Uterus (tissue), 4 donors: Measurements from ENCODE around the gene WNK1. TPM values are rescaled to one million over a fixed set of nuclear protein-coding genes. Genes with fewer than 3 reads are reported as not detected.

ENCODE experiments used
- DNase-seq, 2 donors: peaks; one replicate each; pipeline ENCODE4 v3.0.0-alpha.2; 2019 to 2020
- H3K27ac ChIP-seq, 2 donors: fragments of 200-600 bp; sonication (generic); 1 replicate in 1 of 2; 2 replicates in 1 of 2; pipeline ENCODE4 v1.5.1; 2016 to 2018
- H3K27me3 ChIP-seq, 2 donors: fragments of 200-600 bp; sonication (generic); one replicate each; pipeline ENCODE4 v1.5.1; 2018 to 2019; ENCODE audit warnings: control low read depth in 1 of 2
- H3K36me3 ChIP-seq, 2 donors: fragments of 200-600 bp; sonication (generic); one replicate each; pipeline ENCODE4 v1.5.1; 2019; ENCODE audit warnings: control low read depth in 1 of 2
- H3K4me1 ChIP-seq, 2 donors: fragments of 200-600 bp; sonication (generic); one replicate each; pipeline ENCODE4 v1.5.1; 2018 to 2019; ENCODE audit warnings: control low read depth in 1 of 2
- H3K4me3 ChIP-seq, 2 donors: fragments of 200-600 bp; sonication (generic); 1 replicate in 1 of 2; 2 replicates in 1 of 2; pipeline ENCODE4 v1.5.1; 2018 to 2019; ENCODE audit warnings: mild to moderate bottlenecking in 1 of 2
- H3K9me3 ChIP-seq, 2 donors: fragments of 200-600 bp; sonication (generic); one replicate each; pipeline ENCODE4 v1.5.1; 2019; ENCODE audit warnings: control low read depth in 1 of 2
- CTCF ChIP-seq, 4 experiments: fragments of 200-600 bp in 2 of 4; fragments of 450-650 bp in 2 of 4; sonication (generic) in 2 of 4; IDR thresholded peaks; one replicate each; pipeline ENCODE4 v1.5.1; 2016 to 2019; ENCODE audit warnings: antibody characterized with exemption in 4 of 4, mild to moderate bottlenecking in 2 of 4, moderate library complexity in 1 of 4
- POLR2A ChIP-seq, 2 donors: fragments of 450-650 bp; IDR thresholded peaks; one replicate each; pipeline ENCODE4 v1.6.1; 2016; ENCODE audit warnings: antibody characterized with exemption in 2 of 2, mild to moderate bottlenecking in 1 of 2, moderate library complexity in 1 of 2
- intact Hi-C: fragments of 100-400 bp; cut with DNase I; formaldehyde crosslinking; loops from one replicate; pipeline ENCODE4 v1.15.1; 2023; ENCODE audit warnings: low total_unique reads
- total RNA-seq, 4 donors: library from RNA; depleted of rRNA in 3 of 4; stranded (reverse); fragments of >200 nt in 3 of 4; gene quantifications; one replicate each; pipeline versions ENCODE4 v1.1.0 to v1.2.4, GENCODE V29; 2014 to 2023
- donor health status: DM: yes; HTN: yes; CAD: no.

WNK1 gene
- total RNA-seq, 4 donors from 2014 or later: 57.1 to 208 (median 81.0) TPM

- intact Hi-C loops: no loop called here
- Histone ChIP-seq H3K27me3 (no peaks in the 10 kb centered on the region), H3K36me3 (no peaks in the 10 kb centered on the region), H3K4me1 (peaks cover 0 to 5% of the 10 kb centered on the region in 2 donors), H3K4me3 (no peak overlapping the region), H3K9me3 (no peaks in the 10 kb centered on the region), H3K27ac (no peak overlapping the region)
- no peak for TF ChIP-seq POLR2A (IDR thresholded peaks at IDR 0.05)
- TF ChIP-seq CTCF (IDR thresholded peaks at IDR 0.05): no peak
- DNase-seq: no peak
Measured at GRCh38 chr12:790608-791007, 38.2 kb downstream of the WNK1 start.

GRCh38 chr12:793037-793436, 40.7 kb downstream of the WNK1 start:
- DNase-seq: no peak
- Histone ChIP-seq H3K9me3 (no peaks in the 10 kb centered on the region), H3K4me1 (no peaks in the 10 kb centered on the region), H3K27ac (no peak overlapping the region), H3K4me3 (no peak overlapping the region), H3K27me3 (no peaks in the 10 kb centered on the region), H3K36me3 (no peaks in the 10 kb centered on the region)
- intact Hi-C loops: no loop called here
- TF ChIP-seq POLR2A (IDR thresholded peaks at IDR 0.05) (no peak), CTCF (IDR thresholded peaks at IDR 0.05) (no peak)

- Histone ChIP-seq H3K36me3 (no peaks in the 10 kb centered on the region), H3K4me3 (no peak overlapping the region), H3K27ac (no peak overlapping the region), H3K4me1 (no peaks in the 10 kb centered on the region), H3K9me3 (no peaks in the 10 kb centered on the region), H3K27me3 (no peaks in the 10 kb centered on the region)
- no peak for TF ChIP-seq CTCF (IDR thresholded peaks at IDR 0.05)
- no peak for TF ChIP-seq POLR2A (IDR thresholded peaks at IDR 0.05)
- intact Hi-C loops: no loop called here
- no peak for DNase-seq
Measured at GRCh38 chr12:793711-794110, 41.3 kb downstream of the WNK1 start.

- no peak for TF ChIP-seq POLR2A (IDR thresholded peaks at IDR 0.05)
- no peak for TF ChIP-seq CTCF (IDR thresholded peaks at IDR 0.05)
- no peak for DNase-seq
- Histone ChIP-seq H3K27me3 (no peaks in the 10 kb centered on the region), H3K4me3 (no peak overlapping the region), H3K9me3 (no peaks in the 10 kb centered on the region), H3K27ac (no peak overlapping the region), H3K36me3 (no peaks in the 10 kb centered on the region), H3K4me1 (no peaks in the 10 kb centered on the region)
- intact Hi-C loops: no loop called here
Measured at GRCh38 chr12:795305-795704, 42.9 kb downstream of the WNK1 start.

GRCh38 chr12:800401-800800, 48.0 kb downstream of the WNK1 start:
- no peaks in the 10 kb centered on the region for H3K27me3 ChIP-seq
- no peak for DNase-seq
- H3K27ac ChIP-seq: no peak overlapping the region
- no peaks in the 10 kb centered on the region for H3K9me3 ChIP-seq
- no peaks in the 10 kb centered on the region for H3K36me3 ChIP-seq
- intact Hi-C loops: no loop called here
- H3K4me3 ChIP-seq: no peak overlapping the region
- no peak for TF ChIP-seq POLR2A (IDR thresholded peaks at IDR 0.05)
- H3K4me1 ChIP-seq: no peaks in the 10 kb centered on the region
